GM18858 (cell line): ENCODE data around the gene FBXL19.

Experiments
- ATAC-seq: cut with Tn5 transposase; IDR thresholded peaks from one replicate; pipeline ENCODE4 v1.9.1; 2021; ENCODE audit not compliant: unreplicated experiment

The FBXL19 gene

GRCh38 chr16:30984669-30985400 lies 61.5 kb downstream of the FBXL19 start, which contains the start of gene HSD3B7:
Gene HSD3B7 (plus strand): TSS chr16:30985207. CDS start chr16:30985659, 452 bp downstream.
- no peak for ATAC-seq

- no peak for ATAC-seq
These were observed 62.2 kb downstream of the FBXL19 start for GRCh38 chr16:30985401-30986128.

- no peak for ATAC-seq
These were observed 63.0 kb downstream of the FBXL19 start for GRCh38 chr16:30986129-30986991.

GRCh38 chr16:30987581-30988190 lies 64.3 kb downstream of the FBXL19 start:
- no peak for ATAC-seq

DNA sequence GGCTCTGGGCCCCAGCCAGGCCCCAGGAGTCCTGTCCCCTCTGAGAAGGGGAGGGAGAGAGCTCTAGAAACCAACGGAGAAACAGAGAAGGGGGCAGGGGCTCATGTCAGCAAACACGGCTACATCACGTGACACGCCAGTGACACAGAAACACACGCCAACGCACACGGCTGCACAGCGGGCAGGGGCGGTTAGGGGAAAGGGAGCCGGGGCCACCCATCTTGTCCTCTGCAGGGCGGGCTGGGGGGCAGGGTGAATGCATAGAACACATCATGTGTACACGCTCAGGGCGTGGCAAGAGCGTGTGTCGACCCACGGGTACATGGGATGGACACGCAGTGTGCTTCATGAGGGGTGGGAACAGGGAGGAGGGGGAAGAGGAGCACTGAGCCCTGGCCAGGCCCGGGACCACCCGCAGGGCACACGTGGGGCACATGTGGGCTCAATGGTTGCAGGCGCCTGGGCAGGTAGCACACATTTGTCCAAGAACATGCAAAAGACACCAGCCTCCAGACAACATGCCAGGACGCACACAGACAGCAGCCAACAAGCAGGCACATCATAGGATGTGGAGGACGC lies 66.2 kb downstream of the FBXL19 start:
- ATAC-seq = no peak

DNA sequence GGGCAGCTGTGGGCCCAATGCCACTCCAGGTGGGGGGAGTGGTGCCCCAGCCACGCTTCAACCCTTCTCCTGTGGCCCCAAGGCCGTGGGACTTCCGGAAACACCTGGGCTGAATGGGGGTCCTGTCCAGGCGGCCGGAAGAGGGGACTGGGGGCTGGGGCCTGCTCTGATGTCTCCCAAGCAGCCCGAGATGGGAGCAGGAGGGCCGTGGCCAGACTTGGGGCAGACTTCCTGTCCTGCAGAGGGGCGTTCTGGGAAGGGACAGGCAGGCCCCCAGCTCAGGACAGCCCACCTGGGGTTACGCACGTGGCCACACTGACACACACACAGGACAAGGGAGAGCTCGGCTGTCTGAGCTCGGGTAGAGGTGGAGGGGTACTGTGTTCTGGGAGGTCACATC lies 66.7 kb downstream of the FBXL19 start:
- ATAC-seq = no peak

GRCh38 chr16:30991052-30991451 lies 67.7 kb downstream of the FBXL19 start:
- no peak for ATAC-seq

DNA sequence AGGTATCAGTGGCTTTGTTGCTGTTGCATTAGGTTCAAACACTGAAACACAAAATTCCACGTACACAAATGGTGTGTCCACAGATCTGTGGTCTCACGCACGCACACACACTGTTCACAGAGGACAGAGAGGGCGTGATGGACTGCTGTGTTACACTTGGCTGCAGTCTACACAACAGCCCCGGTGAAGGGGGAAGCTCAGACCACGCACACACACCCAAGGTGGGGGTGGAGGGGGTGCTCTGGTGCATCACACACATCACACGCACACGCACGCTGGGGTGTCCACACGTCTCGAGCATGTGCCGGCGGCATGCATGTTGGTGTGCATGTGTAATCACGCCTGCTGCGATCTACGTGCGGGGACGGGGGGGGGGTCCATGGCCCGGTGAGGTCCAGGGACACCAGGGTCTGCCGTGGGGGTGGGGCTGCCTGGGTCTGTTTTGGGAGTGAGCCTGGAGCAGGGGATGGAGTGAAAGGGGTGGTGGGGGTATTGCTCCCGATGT lies 69.0 kb downstream of the FBXL19 start:
- ATAC-seq = no peak

DNA sequence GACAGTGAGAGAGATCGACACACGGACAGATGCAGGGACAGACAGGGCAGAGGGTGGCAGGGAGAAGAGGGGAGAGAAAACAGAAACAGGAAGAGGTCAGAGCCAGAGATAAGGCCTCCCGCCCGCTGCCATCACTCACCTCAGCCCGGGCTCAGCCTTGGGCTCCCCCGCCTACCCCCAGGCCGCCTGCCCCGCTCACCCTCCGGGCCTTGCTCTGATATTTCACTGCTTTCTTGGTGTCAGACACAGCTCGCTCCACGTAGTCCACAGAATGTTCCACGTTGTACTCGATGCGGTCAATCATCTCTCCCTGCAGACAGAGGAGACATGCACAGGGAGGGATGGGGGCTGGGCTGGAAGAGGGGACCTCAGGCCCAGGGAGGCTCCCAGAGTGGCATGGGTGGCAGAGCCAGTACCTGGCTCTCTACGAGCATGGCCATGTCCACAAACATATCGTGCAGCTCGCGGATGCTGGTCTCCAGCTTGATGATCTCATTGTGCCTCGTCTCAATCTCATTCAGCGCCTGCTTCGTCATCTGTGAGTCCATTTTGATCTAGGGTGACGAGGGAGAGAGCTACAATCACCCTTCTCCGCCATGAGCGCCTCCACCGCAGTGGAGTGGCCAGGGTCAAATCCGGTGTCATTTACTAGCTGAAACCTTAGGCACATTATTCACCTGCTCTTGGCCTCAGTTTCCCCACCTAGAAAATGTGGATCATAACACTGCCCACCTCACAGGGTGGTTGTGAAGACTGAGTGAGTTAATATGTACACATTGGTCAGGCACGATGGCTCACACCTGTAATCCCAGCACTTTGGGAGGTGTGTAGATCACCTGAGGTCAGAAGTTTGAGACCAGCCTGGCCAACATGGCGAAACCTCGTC lies 69.8 kb downstream of the FBXL19 start:
- ATAC-seq = no peak

- ATAC-seq = no peak
These were observed 72.6 kb downstream of the FBXL19 start for GRCh38 chr16:30995927-30996323.

- no peak for ATAC-seq
These were observed 73.1 kb downstream of the FBXL19 start for GRCh38 chr16:30996324-30996984.

GRCh38 chr16:30996985-30997724 lies 73.8 kb downstream of the FBXL19 start:
- no peak for ATAC-seq

- no peak for ATAC-seq
These were observed 74.6 kb downstream of the FBXL19 start for GRCh38 chr16:30997725-30998711.
